ENCODE results near the gene DNAJC12. TPM values are rescaled to one million over a fixed set of nuclear protein-coding genes. Genes with fewer than 3 reads are reported as not detected.
"Not testable (repeated sequence)": the region's sequence is repeated elsewhere in the genome, so short reads cannot be mapped to it uniquely, and the experiment has no call there.

The DNAJC12 gene
- total RNA-seq, 3 donors from 2014 or later (not counting 1 experiment from before 2014, with no cell fraction given) = not detected

GRCh38 chr10:67780759-67781538, 57.0 kb downstream of the DNAJC12 start:
- Mint-ChIP-seq H3K9me3 (no peaks in the 10 kb centered on the region), H3K36me3 (no peaks in the 10 kb centered on the region), H3K27ac (no peak overlapping the region), H3K4me1 (peaks cover 6 to 14% of the 10 kb centered on the region in 2 donors), H3K4me3 (no peak overlapping the region), H3K27me3 (ENCODE audit: low read depth in 2 of 2) (no peaks in the 10 kb centered on the region)
- intact Hi-C loops (cut with micrococcal nuclease) = loop anchor here (1.0 kb wide), 1 partner anchor 84 kb away; no protein-coding TSS in a partner anchor
- DNase-seq (no peak), ATAC-seq (no peak)
- H3K4me3 ChIP-seq (ENCODE audit: low read length) = no peak overlapping the region
- no peaks in the 10 kb centered on the region for H3K27me3 ChIP-seq (ENCODE audit: control insufficient read depth, insufficient read depth, low read length)
- 72% methylated on average over 3 of the region's 4 CpGs for WGBS (ENCODE audit: insufficient coverage)
- H3K9me3 ChIP-seq (ENCODE audit: control insufficient read depth, insufficient read depth, low read length) = no peaks in the 10 kb centered on the region
- no peaks in the 10 kb centered on the region for H3K36me3 ChIP-seq (ENCODE audit: control insufficient read depth, insufficient read depth, low read length)
- no peak for TF ChIP-seq CTCF (IDR thresholded peaks at IDR 0.05)
- H3K4me1 ChIP-seq (ENCODE audit: control insufficient read depth, insufficient read depth, low read length) = peaks cover 11% of the 10 kb centered on the region
- no peak overlapping the region for H3K27ac ChIP-seq (ENCODE audit: low read length)

GRCh38 chr10:67780204-67780621, 57.8 kb downstream of the DNAJC12 start:
- not testable (repeated sequence) for H3K27ac ChIP-seq (ENCODE audit: low read length); H3K36me3 Mint-ChIP-seq; H3K4me3 ChIP-seq (ENCODE audit: low read length); H3K27me3 ChIP-seq (ENCODE audit: control insufficient read depth, insufficient read depth, low read length); H3K4me3 Mint-ChIP-seq; ATAC-seq; H3K27ac Mint-ChIP-seq; H3K36me3 ChIP-seq (ENCODE audit: control insufficient read depth, insufficient read depth, low read length); H3K27me3 Mint-ChIP-seq (ENCODE audit: low read depth in 2 of 2); DNase-seq; H3K9me3 Mint-ChIP-seq; H3K9me3 ChIP-seq (ENCODE audit: control insufficient read depth, insufficient read depth, low read length)
- H3K4me1 Mint-ChIP-seq = peaks cover 3 to 12% of the 10 kb centered on the region in 2 donors
- intact Hi-C loops (cut with micrococcal nuclease) = loop anchor here (1.0 kb wide), 1 partner anchor 83 kb away; no protein-coding TSS in a partner anchor
- peaks cover 11% of the 10 kb centered on the region for H3K4me1 ChIP-seq (ENCODE audit: control insufficient read depth, insufficient read depth, low read length)
- WGBS (ENCODE audit: insufficient coverage) = 70% methylated on average over 5 of the region's 5 CpGs

- Mint-ChIP-seq H3K4me3 (no peak overlapping the region), H3K9me3 (no peaks in the 10 kb centered on the region), H3K36me3 (no peaks in the 10 kb centered on the region), H3K4me1 (peaks cover 0 to 9% of the 10 kb centered on the region in 2 donors), H3K27me3 (ENCODE audit: low read depth in 2 of 2) (no peaks in the 10 kb centered on the region), H3K27ac (no peak overlapping the region)
- peak; percentile 34 to 91 for DNase-seq
- Histone ChIP-seq H3K27ac (ENCODE audit: low read length) (no peak overlapping the region), H3K9me3 (ENCODE audit: control insufficient read depth, insufficient read depth, low read length) (no peaks in the 10 kb centered on the region), H3K4me3 (ENCODE audit: low read length) (no peak overlapping the region), H3K4me1 (ENCODE audit: control insufficient read depth, insufficient read depth, low read length) (peaks cover 5% of the 10 kb centered on the region), H3K27me3 (ENCODE audit: control insufficient read depth, insufficient read depth, low read length) (no peaks in the 10 kb centered on the region), H3K36me3 (ENCODE audit: control insufficient read depth, insufficient read depth, low read length) (no peaks in the 10 kb centered on the region)
- WGBS (ENCODE audit: insufficient coverage) = 4% methylated on average over 2 of the region's 4 CpGs
- TF ChIP-seq CTCF (IDR thresholded peaks at IDR 0.05) = peak; percentile 95
- intact Hi-C loops (cut with micrococcal nuclease) = loop anchor here (1.0 kb wide), 1 partner anchor 82 kb away; no protein-coding TSS in a partner anchor
- peak; percentile 76 to 89 (median 82) for ATAC-seq
These were observed 58.4 kb downstream of the DNAJC12 start for GRCh38 chr10:67779465-67780203.

- TF ChIP-seq CTCF (IDR thresholded peaks at IDR 0.05) = no peak
- no peak overlapping the region for H3K27ac Mint-ChIP-seq
- no peak overlapping the region for H3K4me3 Mint-ChIP-seq
- no peak overlapping the region for H3K4me3 ChIP-seq (ENCODE audit: low read length)
- H3K36me3 ChIP-seq (ENCODE audit: control insufficient read depth, insufficient read depth, low read length) = no peaks in the 10 kb centered on the region
- no peak overlapping the region for H3K27ac ChIP-seq (ENCODE audit: low read length)
- no peaks in the 10 kb centered on the region for H3K4me1 Mint-ChIP-seq
- no CpG with 5 or more reads among the region's 1 CpG for WGBS (ENCODE audit: insufficient coverage)
- no peaks in the 10 kb centered on the region for H3K9me3 ChIP-seq (ENCODE audit: control insufficient read depth, insufficient read depth, low read length)
- no peak for ATAC-seq
- no peaks in the 10 kb centered on the region for H3K27me3 Mint-ChIP-seq (ENCODE audit: low read depth in 2 of 2)
- intact Hi-C loops (cut with micrococcal nuclease) = no loop called here
- H3K9me3 Mint-ChIP-seq = no peaks in the 10 kb centered on the region
- H3K27me3 ChIP-seq (ENCODE audit: control insufficient read depth, insufficient read depth, low read length) = no peaks in the 10 kb centered on the region
- H3K36me3 Mint-ChIP-seq = no peaks in the 10 kb centered on the region
- no peak for DNase-seq
- peaks cover under 1% of the 10 kb centered on the region for H3K4me1 ChIP-seq (ENCODE audit: control insufficient read depth, insufficient read depth, low read length)
These were observed 61.6 kb downstream of the DNAJC12 start for GRCh38 chr10:67776371-67776770.

Data from natural killer cell (primary cell).